Activated CD4-positive, alpha-beta memory T cell treated with anti-CD3 and anti-CD28 coated beads for 36 hours (primary cell): Measurements from ENCODE around the gene XRN1. TPM values are rescaled to one million over a fixed set of nuclear protein-coding genes. Genes with fewer than 3 reads are reported as not detected.
"Not testable (repeated sequence)": the region's sequence is repeated elsewhere in the genome, so short reads cannot be mapped to it uniquely, and the experiment has no call there.

Source experiments
- CTCF ChIA-PET: fragments of 350-600 bp; sonication (Branson Sonifier 250); formaldehyde crosslinking; loops from one replicate; lab custom pipeline; 2021; ENCODE audit warnings: antibody characterized with exemption, inconsistent platforms; lab: Charles Lee
- POLR2A ChIA-PET: fragments of 350-600 bp; sonication (Branson Sonifier 250); formaldehyde crosslinking; loops from one replicate; lab custom pipeline; 2021; ENCODE audit warnings: antibody characterized with exemption; lab: Charles Lee
- DNase-seq: peaks from one replicate; pipeline ENCODE4 v3.0.0-alpha.2; 2020
- H3K27ac Mint-ChIP-seq: one replicate; pipeline ENCODE4 v1.8.0; 2021; ENCODE audit warnings: mixed read lengths
- H3K27me3 Mint-ChIP-seq: one replicate; pipeline ENCODE4 v1.8.0; 2021; ENCODE audit warnings: mixed read lengths
- H3K36me3 Mint-ChIP-seq: one replicate; pipeline ENCODE4 v1.8.0; 2021; ENCODE audit warnings: mixed read lengths
- H3K4me1 Mint-ChIP-seq: one replicate; pipeline ENCODE4 v1.8.0; 2021; ENCODE audit warnings: low read depth, mixed read lengths
- H3K4me3 Mint-ChIP-seq: one replicate; pipeline ENCODE4 v1.8.0; 2021; ENCODE audit warnings: mild to moderate bottlenecking, mixed read lengths
- H3K9me3 Mint-ChIP-seq: one replicate; pipeline ENCODE4 v1.8.0; 2021; ENCODE audit warnings: mixed read lengths
- intact Hi-C: fragments of 100-400 bp; cut with micrococcal nuclease; formaldehyde crosslinking; loops from one replicate; pipeline ENCODE4 v1.15.1; 2023
- total RNA-seq, 2 experiments: library from RNA; stranded (reverse); gene quantifications; one replicate each; pipeline ENCODE4 v1.2.3, GENCODE V29; 2021

Gene XRN1
- total RNA-seq, 2 experiments from 2014 or later: 58.4 to 67.8 TPM

DNA sequence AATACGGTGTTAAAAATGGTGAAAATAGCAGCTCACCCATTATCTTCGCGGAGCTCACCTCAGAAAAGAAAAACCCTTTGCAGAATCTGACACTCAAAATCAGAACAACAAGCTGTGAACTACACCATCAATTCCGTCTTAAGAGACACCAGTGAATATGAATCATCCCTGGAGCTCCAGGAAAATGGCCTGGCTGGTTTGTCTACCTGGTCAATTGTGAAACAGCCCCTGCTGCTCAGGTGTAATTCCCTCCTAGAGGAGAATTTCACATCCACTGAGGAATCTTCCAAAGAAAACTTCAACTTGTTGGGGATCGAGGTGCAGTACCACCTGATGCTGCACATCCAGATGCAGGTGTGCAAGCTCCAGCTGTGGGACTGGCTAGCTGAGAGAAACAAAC lies 3.0 kb upstream of the XRN1 start:
- no peak overlapping the region for H3K27ac Mint-ChIP-seq
- H3K36me3 Mint-ChIP-seq: peaks cover 28% of the 10 kb centered on the region
- DNase-seq: no peak
- H3K9me3 Mint-ChIP-seq: no peaks in the 10 kb centered on the region
- peaks cover 8% of the 10 kb centered on the region for H3K4me1 Mint-ChIP-seq
- intact Hi-C loops: no loop called here
- POLR2A ChIA-PET: no interaction called here
- H3K27me3 Mint-ChIP-seq: no peaks in the 10 kb centered on the region
- H3K4me3 Mint-ChIP-seq: no peak overlapping the region
- CTCF ChIA-PET: interaction anchor here (0.7 kb wide), 1 partner anchor 82 kb away, joined by 3 read pairs; no protein-coding TSS in a partner anchor

GRCh38 chr3:142450189-142450588 lies 2.4 kb upstream of the XRN1 start:
- H3K36me3 Mint-ChIP-seq: peaks cover 24% of the 10 kb centered on the region
- POLR2A ChIA-PET: no interaction called here
- DNase-seq: no peak
- H3K4me1 Mint-ChIP-seq: peaks cover 15% of the 10 kb centered on the region
- CTCF ChIA-PET: no interaction called here
- H3K27ac Mint-ChIP-seq: no peak overlapping the region
- intact Hi-C loops: no loop called here
- H3K9me3 Mint-ChIP-seq: no peaks in the 10 kb centered on the region
- no peak overlapping the region for H3K4me3 Mint-ChIP-seq
- no peaks in the 10 kb centered on the region for H3K27me3 Mint-ChIP-seq

- peak overlapping the region; percentile 96 for H3K27ac Mint-ChIP-seq
- CTCF ChIA-PET: interaction anchor here (0.8 kb wide), 1 partner anchor 18 kb away, joined by 3 read pairs; no protein-coding TSS in a partner anchor
- H3K4me3 Mint-ChIP-seq: peak overlapping the region; percentile 95
- H3K4me1 Mint-ChIP-seq: peaks cover 34% of the 10 kb centered on the region
- H3K36me3 Mint-ChIP-seq: peaks cover 18% of the 10 kb centered on the region
- peak; percentile 59 for DNase-seq
- H3K27me3 Mint-ChIP-seq: no peaks in the 10 kb centered on the region
- POLR2A ChIA-PET: interaction anchor here (0.5 to 2.7 kb wide), 4 partner anchors 86 to 554 kb away, joined by 3 to 14 read pairs (median 6); partner anchors contain the start of genes ATR and U2SURP
- intact Hi-C loops: loop anchor here (2.0 to 5.0 kb wide), 7 partner anchors 19 to 1035 kb away; partner anchors contain the start of genes GK5, RNF7 and TFDP2
- no peaks in the 10 kb centered on the region for H3K9me3 Mint-ChIP-seq
Measured at GRCh38 chr3:142447301-142447851, 461 bp downstream of the XRN1 start.

DNA sequence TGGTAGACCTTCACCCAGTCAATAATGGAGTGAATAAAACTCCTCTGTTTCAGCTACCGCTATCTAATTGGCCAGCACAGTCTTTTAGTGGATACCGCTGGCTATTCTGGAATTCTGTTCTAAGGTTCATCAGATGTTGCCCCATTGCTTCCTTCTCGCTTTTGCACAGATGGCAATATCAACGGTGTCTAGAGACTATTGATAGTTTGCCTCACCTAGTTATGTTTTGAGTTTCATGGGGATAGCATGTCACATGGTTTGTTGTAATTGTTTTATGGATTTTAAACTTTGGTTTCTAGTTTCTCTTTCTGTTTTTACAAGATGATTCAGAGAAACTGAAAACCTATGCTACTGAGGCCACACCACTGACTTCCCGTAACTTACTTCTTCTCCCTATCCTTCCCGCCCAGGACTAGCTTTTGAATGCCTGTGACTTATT lies 2.0 kb downstream of the XRN1 start:
- Mint-ChIP-seq H3K27me3 (no peaks in the 10 kb centered on the region), H3K4me1 (peaks cover 43% of the 10 kb centered on the region), H3K27ac (peak overlapping the region; percentile 96), H3K9me3 (no peaks in the 10 kb centered on the region), H3K36me3 (peaks cover 14% of the 10 kb centered on the region), H3K4me3 (peak overlapping the region; percentile 95)
- intact Hi-C loops: loop anchor here (1.0 to 5.0 kb wide), 13 partner anchors 17 to 1034 kb away; partner anchors contain the start of genes ATR, GK5, RNF7 and TFDP2
- ChIA-PET CTCF (no interaction called here), POLR2A (interaction anchor here (2.1 to 2.7 kb wide), 2 partner anchors 133 to 556 kb away, joined by 8 to 14 read pairs; partner anchors contain the start of genes ATR and U2SURP)
- peak; percentile 55 for DNase-seq

DNA sequence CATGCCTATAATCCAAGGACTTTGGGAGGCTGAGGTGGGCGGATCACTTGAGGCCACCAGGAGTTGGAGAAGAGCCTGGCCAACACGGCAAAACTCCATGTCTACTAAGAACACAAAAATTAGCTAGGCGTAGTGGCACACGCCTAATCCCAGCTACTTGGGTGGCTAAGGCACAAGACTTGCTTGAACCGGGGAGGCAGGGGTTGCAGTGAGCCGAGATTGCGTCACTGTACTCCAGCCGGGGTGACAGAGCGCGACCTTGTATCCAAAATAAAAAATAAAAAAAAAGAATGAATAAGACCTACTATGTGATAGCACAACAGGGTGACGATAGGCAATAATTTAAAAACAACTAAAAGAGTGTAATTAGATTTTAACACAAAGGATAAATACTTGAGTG lies 3.5 kb downstream of the XRN1 start:
- Mint-ChIP-seq H3K27ac (peak overlapping the region; percentile 16), H3K4me3 (no peak overlapping the region)

GRCh38 chr3:142443060-142443459 lies 4.8 kb downstream of the XRN1 start:
- H3K27me3 Mint-ChIP-seq, H3K4me3 Mint-ChIP-seq, DNase-seq, CTCF ChIA-PET, H3K27ac Mint-ChIP-seq, H3K36me3 Mint-ChIP-seq, intact Hi-C loops, H3K9me3 Mint-ChIP-seq, POLR2A ChIA-PET: not testable (repeated sequence)
- peaks cover 57% of the 10 kb centered on the region for H3K4me1 Mint-ChIP-seq

More for the DNA sequence above, 3.5 kb downstream of the XRN1 start:
- peaks cover 54% of the 10 kb centered on the region for H3K4me1 Mint-ChIP-seq
- POLR2A ChIA-PET: no interaction called here
- no peaks in the 10 kb centered on the region for H3K27me3 Mint-ChIP-seq
- CTCF ChIA-PET: interaction anchor here (1.1 kb wide), 1 partner anchor 54 kb away, joined by 3 read pairs; no protein-coding TSS in a partner anchor
- H3K9me3 Mint-ChIP-seq: no peaks in the 10 kb centered on the region
- DNase-seq: no peak
- peaks cover 9% of the 10 kb centered on the region for H3K36me3 Mint-ChIP-seq
- intact Hi-C loops: no loop called here

- CTCF ChIA-PET, H3K9me3 Mint-ChIP-seq, POLR2A ChIA-PET, DNase-seq, H3K27ac Mint-ChIP-seq, intact Hi-C loops, H3K27me3 Mint-ChIP-seq, H3K4me3 Mint-ChIP-seq, H3K36me3 Mint-ChIP-seq: not testable (repeated sequence)
- H3K4me1 Mint-ChIP-seq: peaks cover 58% of the 10 kb centered on the region
Measured at GRCh38 chr3:142439499-142440220, 8.2 kb downstream of the XRN1 start.

DNA sequence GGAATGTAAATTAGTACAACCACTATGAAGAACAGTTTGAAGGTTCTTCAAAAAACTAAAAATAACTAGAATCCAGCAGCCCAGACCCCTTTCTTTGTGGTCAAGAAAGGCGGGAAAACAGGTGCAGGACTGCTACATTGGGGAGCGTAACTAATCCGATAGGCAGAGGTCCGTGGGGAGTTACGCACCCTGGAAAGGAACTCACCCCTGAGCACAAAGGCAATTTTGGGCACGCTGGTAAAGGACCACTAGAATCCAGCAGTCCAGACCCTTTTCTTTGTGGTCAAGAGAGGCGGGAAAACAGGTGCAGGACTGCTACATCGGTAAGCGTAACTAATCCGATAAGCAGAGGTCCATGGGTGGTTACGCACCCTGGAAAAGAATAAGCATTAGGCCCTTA lies 9.7 kb downstream of the XRN1 start:
- H3K27ac Mint-ChIP-seq, DNase-seq, H3K9me3 Mint-ChIP-seq, H3K36me3 Mint-ChIP-seq, CTCF ChIA-PET, POLR2A ChIA-PET, intact Hi-C loops, H3K4me3 Mint-ChIP-seq, H3K27me3 Mint-ChIP-seq: not testable (repeated sequence)
- peaks cover 49% of the 10 kb centered on the region for H3K4me1 Mint-ChIP-seq

GRCh38 chr3:142436951-142437585 lies 10.8 kb downstream of the XRN1 start:
- H3K36me3 Mint-ChIP-seq: peaks cover 12% of the 10 kb centered on the region

GRCh38 chr3:142434503-142434902 lies 13.3 kb downstream of the XRN1 start:
- no peak overlapping the region for H3K27ac Mint-ChIP-seq
- no peaks in the 10 kb centered on the region for H3K27me3 Mint-ChIP-seq
- no peaks in the 10 kb centered on the region for H3K9me3 Mint-ChIP-seq
- ChIA-PET POLR2A (interaction anchor here (0.7 kb wide), 2 partner anchors 13 to 662 kb away, joined by 3 to 5 read pairs; no protein-coding TSS in a partner anchor), CTCF (no interaction called here)
- intact Hi-C loops: no loop called here
- no peak overlapping the region for H3K4me3 Mint-ChIP-seq
- no peak for DNase-seq
- peaks cover 24% of the 10 kb centered on the region for H3K36me3 Mint-ChIP-seq
- peaks cover 43% of the 10 kb centered on the region for H3K4me1 Mint-ChIP-seq

More at GRCh38 chr3:142436951-142437585, 10.8 kb downstream of the XRN1 start:
- H3K27me3 Mint-ChIP-seq: no peaks in the 10 kb centered on the region
- ChIA-PET POLR2A (no interaction called here), CTCF (no interaction called here)
- peaks cover 46% of the 10 kb centered on the region for H3K4me1 Mint-ChIP-seq
- no peaks in the 10 kb centered on the region for H3K9me3 Mint-ChIP-seq
- H3K27ac Mint-ChIP-seq: no peak overlapping the region
- H3K4me3 Mint-ChIP-seq: no peak overlapping the region
- DNase-seq: no peak
- intact Hi-C loops: no loop called here

GRCh38 chr3:142433110-142433509 lies 14.7 kb downstream of the XRN1 start:
- DNase-seq: no peak
- H3K27ac Mint-ChIP-seq: no peak overlapping the region
- no peaks in the 10 kb centered on the region for H3K9me3 Mint-ChIP-seq
- no peak overlapping the region for H3K4me3 Mint-ChIP-seq
- intact Hi-C loops: no loop called here
- H3K36me3 Mint-ChIP-seq: peaks cover 33% of the 10 kb centered on the region
- no peaks in the 10 kb centered on the region for H3K27me3 Mint-ChIP-seq
- H3K4me1 Mint-ChIP-seq: peaks cover 39% of the 10 kb centered on the region
- ChIA-PET CTCF (no interaction called here), POLR2A (no interaction called here)

- no peaks in the 10 kb centered on the region for H3K27me3 Mint-ChIP-seq
- no peak for DNase-seq
- ChIA-PET CTCF (interaction anchor here (0.8 kb wide), 1 partner anchor 18 kb away, joined by 3 read pairs; no protein-coding TSS in a partner anchor), POLR2A (no interaction called here)
- H3K4me1 Mint-ChIP-seq: peaks cover 30% of the 10 kb centered on the region
- no peaks in the 10 kb centered on the region for H3K9me3 Mint-ChIP-seq
- H3K36me3 Mint-ChIP-seq: peaks cover 40% of the 10 kb centered on the region
- no peak overlapping the region for H3K4me3 Mint-ChIP-seq
- intact Hi-C loops: loop anchor here (2.0 kb wide), 1 partner anchor 17 kb away; no protein-coding TSS in a partner anchor
- H3K27ac Mint-ChIP-seq: no peak overlapping the region
Measured at GRCh38 chr3:142429582-142429981, 18.3 kb downstream of the XRN1 start.
